Measurements from ENCODE around the gene ALAD.
A peak's percentile ranks its signal among the peaks of the same experiment; 100 is the strongest.
"Not testable (repeated sequence)": the region's sequence is repeated elsewhere in the genome, so short reads cannot be mapped to it uniquely, and the experiment has no call there.

Gene ALAD

GRCh38 chr9:113401027-113401792 is at the start of gene ALAD:
Gene ALAD (minus strand): TSS chr9:113401284. CDS start chr9:113393559, 7,725 bp downstream.
- DNase-seq: peak; percentile 99

- no peak for DNase-seq
Measured at GRCh38 chr9:113449376-113449775, 48.3 kb upstream of the ALAD start.

GRCh38 chr9:113446323-113446740 is 45.2 kb upstream of the ALAD start:
- DNase-seq: peak in 1 of 2 experiments; percentile 29

GRCh38 chr9:113444736-113445135 is 43.7 kb upstream of the ALAD start:
- DNase-seq: no peak

- not testable (repeated sequence) for DNase-seq
Measured at GRCh38 chr9:113437716-113438115, 36.6 kb upstream of the ALAD start.

GRCh38 chr9:113436728-113437515 is 35.8 kb upstream of the ALAD start:
- no peak for DNase-seq

GRCh38 chr9:113431191-113431590 is 30.1 kb upstream of the ALAD start:
- DNase-seq: no peak

- DNase-seq: no peak
Measured at GRCh38 chr9:113428062-113428615, 27.1 kb upstream of the ALAD start.

- DNase-seq: no peak
Measured at GRCh38 chr9:113427629-113428028, 26.5 kb upstream of the ALAD start.

GRCh38 chr9:113426701-113427100 is 25.6 kb upstream of the ALAD start:
- DNase-seq: no peak

GRCh38 chr9:113425072-113425471 is 24.0 kb upstream of the ALAD start:
- DNase-seq: no peak

GRCh38 chr9:113421726-113422125 is 20.6 kb upstream of the ALAD start:
- DNase-seq: no peak

- DNase-seq: no peak
Measured at GRCh38 chr9:113417370-113417769, 16.3 kb upstream of the ALAD start.

- no peak for DNase-seq
Measured at GRCh38 chr9:113416149-113416721, 15.2 kb upstream of the ALAD start.

GRCh38 chr9:113410207-113410864 is 9.3 kb upstream of the ALAD start, which contains the start of the genes C9orf43 and POLE3:
Gene C9orf43 (plus strand): TSS chr9:113410747. CDS start chr9:113413494, 2,747 bp downstream.
Gene POLE3 (minus strand): TSS chr9:113410675. CDS start chr9:113410293, 382 bp downstream.
- peak; percentile 97 to 98 for DNase-seq

- DNase-seq: no peak
Measured at GRCh38 chr9:113409883-113410206, 8.8 kb upstream of the ALAD start.

GRCh38 chr9:113409481-113409880 is 8.4 kb upstream of the ALAD start:
- DNase-seq: peak in 1 of 2 experiments; percentile 21

- DNase-seq: peak; percentile 65 to 66
Measured at GRCh38 chr9:113406873-113407511, 5.9 kb upstream of the ALAD start.

GRCh38 chr9:113406353-113406752 is 5.3 kb upstream of the ALAD start:
- DNase-seq: not testable (repeated sequence)

- no peak for DNase-seq
Measured at GRCh38 chr9:113403646-113404045, 2.6 kb upstream of the ALAD start.

GRCh38 chr9:113399646-113400200 is 1.4 kb downstream of the ALAD start:
- peak; percentile 11 to 15 for DNase-seq

GRCh38 chr9:113398796-113399195 is 2.3 kb downstream of the ALAD start:
- peak in 1 of 2 experiments; percentile 5 for DNase-seq

All from activated T-cell treated with anti-CD3 and anti-CD28 coated beads, Interleukin-2, amount 50 U/mL, for 48 hours (primary cell).